GM19193 (cell line): ENCODE data around the gene ROR1.

Experiments
- POLR2A ChIP-seq: IDR thresholded peaks from 4 replicates; pipeline ENCODE4 v1.6.1; 2011; ENCODE audit not compliant: insufficient read depth, insufficient read length; ENCODE audit errors: extremely low read depth

ROR1 gene

DNA sequence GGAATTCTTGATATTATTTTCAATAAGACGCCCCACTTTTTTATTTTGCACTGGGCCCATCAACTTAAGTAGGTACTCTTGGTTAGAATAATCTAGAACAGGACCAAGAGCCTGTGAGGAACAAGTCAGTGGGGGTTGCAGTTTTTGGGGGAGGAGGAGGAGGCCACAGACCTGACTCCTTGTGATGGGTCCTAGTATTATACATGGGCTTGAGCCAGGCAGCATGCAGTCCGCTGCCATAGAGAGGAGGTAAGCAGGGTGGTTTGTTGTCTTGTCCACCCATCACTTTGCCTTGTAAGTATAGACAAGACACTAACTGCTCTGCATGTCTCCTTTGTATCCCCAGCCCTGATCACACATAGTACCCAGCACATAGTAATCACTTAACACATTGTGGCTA, 24.5 kb downstream of the ROR1 start:
- TF ChIP-seq POLR2A = no peak

DNA sequence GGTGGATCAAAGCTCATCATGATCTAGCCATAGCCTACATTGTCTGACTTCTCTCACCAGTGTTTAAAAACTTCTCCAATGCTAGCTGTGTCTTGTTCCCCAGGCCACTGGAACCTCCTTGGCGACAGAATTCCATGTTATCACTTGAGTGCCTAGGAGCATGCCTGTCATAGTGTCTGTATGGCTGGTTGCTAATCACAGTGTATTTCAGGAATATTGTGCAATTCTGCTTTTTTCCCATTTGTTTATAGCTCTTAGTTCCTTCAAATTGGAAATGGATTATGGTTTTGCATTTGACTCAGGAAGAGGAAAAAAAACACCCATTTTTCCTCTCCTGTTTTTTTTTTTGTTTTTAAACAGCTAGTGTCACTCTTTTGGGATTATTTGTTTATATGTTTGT, 25.5 kb downstream of the ROR1 start:
- TF ChIP-seq POLR2A = no peak

DNA sequence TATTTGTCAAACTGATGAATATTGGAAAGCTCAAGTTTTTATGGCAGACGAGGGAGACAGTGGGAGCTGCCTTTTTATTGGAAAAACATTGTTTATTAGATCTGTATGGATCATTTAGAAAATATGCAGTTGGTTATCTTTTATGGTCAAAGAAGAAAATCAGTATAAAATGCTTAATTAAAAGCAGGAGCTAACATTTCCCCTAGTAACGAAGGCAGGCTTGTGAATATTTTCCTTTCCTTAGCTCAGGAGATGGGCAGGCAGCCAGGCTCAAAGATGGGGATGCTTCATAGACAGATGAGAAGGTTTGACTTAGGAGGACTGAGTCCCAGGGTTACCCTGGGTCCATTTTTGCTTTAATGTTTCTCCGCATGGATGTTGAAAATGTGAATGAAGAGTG, 26.0 kb downstream of the ROR1 start:
- TF ChIP-seq POLR2A = no peak

DNA sequence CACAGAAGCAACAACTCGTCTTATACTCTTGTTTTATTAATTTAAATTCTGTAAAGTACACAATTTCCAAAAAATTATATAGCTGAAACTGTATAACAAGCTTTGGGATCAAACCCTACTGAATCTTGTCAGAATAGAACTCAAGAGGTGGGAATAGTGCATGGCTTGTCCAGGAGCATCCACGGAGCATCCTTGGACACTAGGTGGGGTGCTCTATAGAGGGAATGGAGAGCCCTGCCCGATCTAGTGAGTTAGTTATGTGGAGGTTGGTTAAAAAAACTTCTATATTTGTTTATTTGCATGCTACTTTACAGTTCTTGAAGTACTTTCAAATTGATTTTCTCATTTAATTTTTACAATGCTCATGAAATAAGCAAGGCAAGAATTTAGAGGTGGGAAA, 28.3 kb downstream of the ROR1 start:
- no peak for TF ChIP-seq POLR2A

DNA sequence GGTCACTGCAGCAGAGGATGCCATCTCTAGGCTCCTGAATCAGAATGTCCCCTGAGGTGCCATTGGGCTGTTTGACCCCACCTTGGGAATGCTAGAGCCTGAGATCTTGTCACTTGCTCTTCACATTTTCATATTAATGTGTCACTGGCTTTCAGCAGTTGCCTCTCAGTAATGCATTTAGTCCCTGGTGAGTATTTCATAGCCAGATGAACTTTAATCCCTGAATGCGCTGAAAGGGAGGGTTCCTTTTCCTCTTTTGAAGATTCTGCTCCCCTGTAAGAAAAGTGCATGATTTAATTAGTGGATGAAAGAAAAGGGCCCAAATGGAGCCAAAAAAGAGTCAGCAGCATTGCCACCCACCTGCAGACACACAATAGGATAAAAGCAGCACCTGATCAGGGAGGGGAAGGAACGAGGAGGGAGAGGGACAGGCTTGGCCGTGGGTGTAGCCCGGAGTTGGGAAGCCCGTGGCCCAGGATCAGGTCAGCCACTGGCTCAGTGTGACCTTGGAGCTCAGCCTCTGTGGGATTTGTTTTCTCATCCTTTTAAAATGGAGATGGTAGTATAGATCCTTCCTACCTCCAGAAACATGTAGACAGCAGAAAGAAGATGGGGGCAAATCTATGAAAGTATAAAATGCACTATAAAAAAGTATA, 31.1 kb downstream of the ROR1 start:
- no peak for TF ChIP-seq POLR2A

DNA sequence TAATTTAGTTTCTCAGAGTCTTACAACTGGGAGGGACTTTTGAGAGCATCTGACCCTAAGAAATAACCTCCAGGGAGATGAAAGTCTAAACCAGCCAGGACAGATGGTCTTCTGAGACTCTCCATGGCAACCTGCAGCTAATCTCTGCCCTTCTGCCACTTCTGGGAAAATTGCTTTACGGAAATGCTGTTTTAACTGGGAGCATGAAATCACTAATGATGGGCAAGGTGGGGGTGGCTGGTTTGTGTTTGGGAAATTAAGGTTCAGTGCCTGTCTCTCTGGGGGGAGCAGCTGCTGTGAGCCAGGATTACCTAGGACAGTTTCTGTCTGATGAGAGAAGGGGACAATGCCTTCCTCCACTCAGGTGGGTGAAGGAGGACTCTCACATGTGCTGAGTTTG, 33.2 kb downstream of the ROR1 start:
- TF ChIP-seq POLR2A = no peak

DNA sequence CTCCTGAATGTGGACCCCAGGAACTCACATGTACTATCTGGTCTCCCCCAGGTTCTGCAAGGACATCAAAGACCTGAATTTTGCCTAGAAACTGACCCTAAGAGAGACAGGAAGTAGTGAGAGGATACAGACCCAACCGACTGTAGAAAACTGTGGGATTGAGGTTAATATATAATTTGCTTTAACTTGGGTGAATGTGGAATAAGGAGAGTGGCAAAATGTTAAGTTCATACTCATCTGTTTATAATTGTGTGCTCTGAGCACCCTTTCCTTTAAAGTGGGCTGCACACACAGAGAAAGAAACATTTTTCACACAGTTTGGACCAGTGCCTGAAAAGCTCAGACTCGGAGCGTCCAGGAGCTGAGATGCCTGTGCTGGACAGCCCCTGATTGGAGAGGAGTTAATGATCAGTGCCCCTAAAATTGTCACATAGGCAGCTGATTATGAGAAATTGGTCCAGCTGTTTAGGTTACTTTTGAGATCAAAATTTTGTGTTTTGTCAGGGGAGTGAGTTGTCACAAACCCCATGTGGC, 37.2 kb downstream of the ROR1 start:
- no peak for TF ChIP-seq POLR2A

DNA sequence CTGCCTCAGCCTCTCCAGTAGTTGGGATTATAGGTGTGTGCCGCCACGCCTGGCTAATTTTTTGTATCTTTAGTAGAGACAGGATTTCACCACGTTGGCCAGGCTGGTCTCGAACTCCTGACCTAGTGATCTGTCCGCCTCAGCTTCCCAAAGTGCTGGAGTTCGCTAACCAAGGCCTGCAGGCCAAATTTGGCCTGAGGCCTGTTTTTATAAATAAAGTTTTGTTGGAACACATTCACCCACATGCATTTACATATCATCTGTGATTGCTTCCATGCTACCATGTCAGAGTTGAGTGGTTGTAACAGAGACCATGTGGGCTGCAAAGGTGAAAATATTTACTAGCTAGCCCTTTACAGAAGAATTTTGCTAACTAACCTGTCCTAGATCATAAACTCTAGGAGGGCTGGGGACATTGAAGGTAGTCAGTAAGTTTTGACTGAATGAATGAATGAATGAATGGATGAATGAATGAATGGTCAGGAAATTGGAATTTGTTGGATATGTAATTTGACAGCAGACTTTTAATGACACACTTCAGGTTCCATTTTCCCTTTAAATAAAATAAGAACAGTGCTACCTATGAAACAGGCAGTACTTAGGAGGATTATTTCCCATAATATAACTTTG, 38.4 kb downstream of the ROR1 start:
- TF ChIP-seq POLR2A = no peak

DNA sequence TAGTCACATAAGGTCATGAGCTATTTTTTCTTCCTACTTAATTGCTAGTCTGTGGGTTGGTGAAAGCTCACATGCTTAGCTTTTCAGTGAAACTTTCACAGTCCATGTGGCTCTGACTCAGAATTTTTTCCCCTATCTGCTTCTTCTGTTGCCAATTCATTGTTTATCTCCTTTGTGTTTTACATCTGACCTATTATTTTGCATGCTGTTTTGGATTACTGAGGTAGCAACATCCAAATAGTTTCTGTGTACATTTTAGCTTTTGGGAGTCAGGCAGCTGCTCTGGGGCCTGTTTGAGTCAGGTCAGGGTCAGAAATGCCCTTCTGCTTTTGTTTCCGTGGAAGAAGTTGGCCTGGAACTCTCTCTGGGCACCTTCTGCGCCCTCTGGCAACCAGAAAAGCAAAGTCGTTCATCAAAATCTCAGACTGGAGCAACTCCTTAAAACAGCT, 40.0 kb downstream of the ROR1 start:
- no peak for TF ChIP-seq POLR2A

DNA sequence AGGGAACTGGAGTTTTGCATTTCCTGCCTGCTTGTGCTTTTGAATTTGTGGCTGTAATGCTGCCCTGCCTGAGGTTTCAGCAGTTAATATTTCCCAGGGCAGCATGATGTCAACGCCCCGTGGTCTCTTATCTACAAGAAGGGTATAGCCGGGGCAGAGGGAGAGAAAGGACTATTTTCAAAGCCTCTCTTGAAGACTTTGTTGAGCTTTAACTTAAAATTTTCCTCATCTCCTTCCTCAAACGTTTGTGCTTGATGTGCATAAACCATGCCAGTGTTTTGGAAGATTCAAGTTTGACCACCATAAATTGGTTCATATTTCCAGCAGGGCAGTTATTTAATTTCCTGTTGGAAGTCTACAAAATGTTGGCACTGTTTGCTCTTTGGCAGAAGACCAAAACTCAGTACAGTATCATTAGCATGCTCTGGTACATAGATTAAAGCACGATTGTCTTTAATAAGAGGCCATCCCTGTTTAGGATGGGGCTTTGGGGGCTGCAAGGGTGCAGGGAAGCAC, 43.4 kb downstream of the ROR1 start:
- TF ChIP-seq POLR2A = no peak

DNA sequence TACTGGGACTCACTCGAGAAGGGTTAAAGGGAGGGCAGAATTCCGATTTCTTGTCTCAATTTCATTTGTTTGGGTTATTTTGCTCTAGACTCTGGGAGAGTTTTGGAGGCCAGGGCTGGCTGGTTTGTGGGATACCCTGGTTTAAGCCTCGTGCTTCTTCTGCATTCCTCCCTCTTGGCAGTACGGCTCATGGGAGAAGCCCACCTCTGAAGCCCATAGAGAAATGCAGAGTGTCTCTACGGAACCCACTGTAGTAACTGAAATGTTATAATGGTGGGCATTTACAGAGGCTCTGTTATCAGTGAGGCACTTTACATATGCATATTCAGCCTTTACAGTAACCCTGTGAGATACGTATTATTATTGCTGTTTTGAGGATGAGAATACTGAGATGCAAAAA, 43.9 kb downstream of the ROR1 start:
- TF ChIP-seq POLR2A = no peak

DNA sequence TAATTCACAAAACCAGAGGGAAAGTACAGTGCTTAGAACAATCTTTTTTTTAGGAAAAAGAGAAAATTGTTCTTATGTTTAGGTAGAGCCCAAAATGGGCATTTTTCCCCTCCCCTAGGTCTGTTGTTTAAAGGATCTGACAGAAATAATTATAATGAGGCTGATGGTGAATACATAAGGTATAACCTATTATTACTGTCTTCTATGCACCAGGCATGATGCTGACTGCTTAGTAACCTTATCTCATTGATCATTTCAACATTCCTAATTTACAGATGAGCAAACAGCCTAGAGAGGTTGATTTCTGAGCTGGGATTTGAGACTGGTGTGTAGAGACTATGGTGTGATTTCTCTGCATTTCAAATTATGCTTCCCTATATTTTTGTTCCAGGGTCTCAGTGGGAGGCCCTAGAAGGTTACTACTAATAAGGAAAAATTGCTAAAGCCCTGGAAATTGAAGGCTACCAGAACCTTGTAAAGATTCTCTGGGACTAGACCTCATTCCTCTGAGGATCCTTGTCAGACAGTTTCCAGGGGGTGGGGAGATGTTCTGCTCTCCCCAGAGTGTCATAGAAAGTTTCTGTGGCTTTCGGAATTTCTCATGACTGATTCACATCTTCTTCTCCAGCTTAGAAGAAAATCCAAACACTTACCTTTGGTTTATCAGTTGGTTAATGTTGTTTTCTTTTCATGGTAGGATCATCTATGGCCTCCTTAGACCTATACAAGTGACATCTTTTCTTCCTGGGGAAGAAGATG, 44.9 kb downstream of the ROR1 start:
- TF ChIP-seq POLR2A = no peak

DNA sequence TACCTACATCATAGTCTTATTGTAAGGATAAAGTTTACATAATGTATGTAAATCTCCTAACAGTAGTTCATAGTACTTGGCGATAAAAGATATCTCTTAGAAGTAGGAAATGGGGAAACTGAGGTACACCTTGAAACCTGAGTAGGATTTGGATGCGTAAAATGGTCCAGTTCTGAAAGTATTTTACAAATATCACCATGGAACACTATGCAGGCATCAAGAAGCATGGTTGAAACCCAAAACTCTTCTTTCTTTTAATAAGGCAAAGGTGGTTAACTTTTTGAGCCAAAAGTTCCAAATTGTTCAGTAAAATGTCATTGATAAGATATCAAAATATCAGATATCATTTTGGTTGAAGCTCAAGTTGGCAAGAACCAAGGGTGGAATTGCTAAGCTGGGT, 46.0 kb downstream of the ROR1 start:
- TF ChIP-seq POLR2A = no peak

DNA sequence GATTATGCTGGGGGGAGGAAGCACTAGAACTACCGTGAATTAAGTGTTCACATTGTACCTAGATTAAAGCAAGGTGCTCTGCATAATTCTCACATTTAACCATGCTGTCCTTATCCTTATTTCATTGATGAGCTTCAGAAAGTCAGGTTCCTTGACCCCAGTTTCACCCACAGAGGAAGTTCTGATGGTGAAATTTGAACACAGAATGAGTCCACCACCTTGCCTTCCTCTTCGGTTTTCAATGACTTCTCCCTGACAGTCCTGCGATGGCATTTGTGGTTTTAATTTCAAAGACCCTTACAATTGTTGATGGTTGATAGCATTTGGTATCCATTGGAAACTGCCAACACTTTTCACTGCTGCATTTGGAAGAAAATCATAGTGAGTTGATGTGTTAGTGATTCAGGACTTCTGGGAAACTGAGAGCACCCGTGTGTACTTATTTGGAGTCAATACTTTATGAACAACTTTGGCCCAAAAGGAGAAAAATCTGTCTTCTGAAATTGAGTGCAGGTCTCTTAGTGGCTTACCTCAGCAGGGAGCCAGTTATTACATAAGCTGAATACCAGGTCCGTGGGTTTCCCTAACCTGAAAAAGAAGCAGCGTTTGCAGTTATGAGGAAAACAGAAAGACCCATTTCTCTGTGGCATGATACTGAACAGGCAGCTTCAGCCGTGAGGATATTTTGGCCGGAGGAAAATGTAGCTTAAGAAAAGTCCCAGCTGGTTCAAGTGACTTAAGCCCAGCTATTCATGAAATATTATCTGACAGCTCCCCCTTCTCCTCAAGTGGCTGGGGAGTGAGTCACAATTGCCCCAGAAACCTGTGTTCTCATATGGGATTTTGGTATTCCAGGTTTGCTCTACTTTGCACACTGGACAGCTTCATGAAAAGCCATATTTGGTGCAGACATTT, 47.5 kb downstream of the ROR1 start:
- no peak for TF ChIP-seq POLR2A
